Measurements from ENCODE around the gene DPM1. TPM values are rescaled to one million over a fixed set of nuclear protein-coding genes. Genes with fewer than 3 reads are reported as not detected.

Gene DPM1
- total and polyA plus RNA-seq, 2 of the 8 experiments (the other 6 are each of a cell fraction or from before 2014, with no cell fraction given), result 42.3 to 57.0 TPM

DNA sequence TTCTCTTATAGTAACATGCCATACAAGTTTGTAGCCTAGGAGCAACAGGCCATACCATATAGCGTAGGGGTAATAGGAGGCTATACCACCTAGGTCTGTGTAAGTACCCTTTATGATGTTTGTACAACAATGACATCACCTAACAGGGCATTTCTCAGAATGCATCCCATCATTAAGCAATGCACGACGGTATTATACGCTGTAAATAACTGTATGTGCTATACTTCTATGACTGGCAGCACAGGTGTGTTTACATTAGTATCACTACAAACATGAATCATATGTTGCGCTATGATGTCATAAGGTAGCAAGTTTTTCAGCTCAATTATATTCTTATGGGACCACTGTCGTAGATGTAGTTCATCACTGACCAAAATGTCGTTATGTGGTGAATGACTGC is 58.1 kb downstream of the DPM1 start:
- H3K23ac ChIP-seq (ENCODE audit: insufficient read length), result no peak overlapping the region
- H3K36me3 ChIP-seq (ENCODE audit: control insufficient read depth in 2 of 4, insufficient read depth in 4 of 4, low read length in 3 of 4), result peaks cover 25 to 88% (median 60%) of the 10 kb centered on the region in 4 experiments
- H3K9me3 ChIP-seq (ENCODE audit: insufficient read depth in 2 of 2, low read depth in 1 of 2, low read length in 1 of 2), result no peaks in the 10 kb centered on the region
- CTCF ChIA-PET (ENCODE audit: partially characterized antibody), result interaction anchor here (0.9 to 1.1 kb wide), 2 partner anchors 10 to 14 kb away, joined by 4 to 5 read pairs; no protein-coding TSS in a partner anchor
- H4K8ac ChIP-seq (ENCODE audit: extremely low read depth, insufficient read depth, low read length), result no peak overlapping the region
- no peak overlapping the region for H3K4me3 ChIP-seq (ENCODE audit: extremely low read depth in 1 of 4, insufficient read depth in 2 of 4, low read depth in 3 of 4, low read length in 4 of 4)
- WGBS, 2 experiments (ENCODE audit: extremely low coverage in 1 of 2, insufficient coverage in 1 of 2, insufficient read length in 1 of 2, insufficient replicate concordance in 2 of 2, low coverage in 1 of 2, low lambda C conversion rate in 2 of 2, missing lambda C conversion rate in 1 of 2), result 86% methylated on average over 7 of the region's 7 CpGs; no CpG with 5 or more reads in 1 of the 2 experiments
- H4K91ac ChIP-seq (replicated peaks; ENCODE audit: insufficient read length, low read length), result no peak overlapping the region
- TF ChIP-seq FOSL1 (IDR thresholded peaks at IDR 0.05; ENCODE audit: insufficient read depth, low read depth, low read length) (no peak), EZH2 (IDR thresholded peaks at IDR 0.05; ENCODE audit: low read depth, low read length, severe bottlenecking) (no peak), JUN (IDR thresholded peaks at IDR 0.05; ENCODE audit: low read depth, low read length) (no peak), ZNF274 (IDR thresholded peaks at IDR 0.05; ENCODE audit: borderline replicate concordance, extremely low read depth, low read length) (no peak)
- H3K23me2 ChIP-seq (ENCODE audit: low read depth, low read length), result no peaks in the 10 kb centered on the region
- H2BK20ac ChIP-seq (ENCODE audit: low read length), result no peak overlapping the region
- no peak overlapping the region for H3K14ac ChIP-seq (ENCODE audit: insufficient read length)
- peaks cover 5% of the 10 kb centered on the region for H3K79me1 ChIP-seq (ENCODE audit: low read depth, low read length)
- no peak overlapping the region for H3K56ac ChIP-seq (replicated peaks; ENCODE audit: insufficient read length, low read depth, low read length)
- H3K4me1 ChIP-seq (replicated peaks in 1 of 4; ENCODE audit: control insufficient read depth in 3 of 4, insufficient read depth in 4 of 4, low read length in 3 of 4), result no peaks in the 10 kb centered on the region
- no peak overlapping the region for H3K27ac ChIP-seq (ENCODE audit: low read depth, low read length)
- no peak overlapping the region for H2AK5ac ChIP-seq (ENCODE audit: low read depth, low read length)
- H3K9ac ChIP-seq (replicated peaks in 1 of 4; ENCODE audit: extremely low read depth in 1 of 4, low read depth in 3 of 4, low read length in 3 of 4), result no peak overlapping the region
- POLR2A ChIA-PET (ENCODE audit: partially characterized antibody), result interaction anchor here (0.6 to 3.2 kb wide), 11 partner anchors 9 to 527 kb away, joined by 3 to 13 read pairs (median 4); no protein-coding TSS in a partner anchor
- H2BK12ac ChIP-seq (ENCODE audit: low read depth, low read length), result no peak overlapping the region
- H4K20me1 ChIP-seq (replicated peaks in 1 of 2; ENCODE audit: control insufficient read depth in 1 of 2, insufficient read depth in 2 of 2, low read length in 2 of 2), result peaks cover 20 to 22% of the 10 kb centered on the region in 2 experiments
- H3K27me3 ChIP-seq (replicated peaks in 1 of 4; ENCODE audit: control insufficient read depth in 3 of 4, extremely low read depth in 1 of 4, insufficient read depth in 3 of 4, low read length in 3 of 4), result no peaks in the 10 kb centered on the region
- H3K79me2 ChIP-seq (ENCODE audit: control insufficient read depth in 1 of 2, insufficient read depth in 2 of 2, low read length in 2 of 2), result peaks cover 9 to 88% of the 10 kb centered on the region in 2 experiments; a peak in 3 of 4 replicates
- H2BK5ac ChIP-seq (ENCODE audit: low read depth, low read length), result no peak overlapping the region
- no peak for FAIRE-seq
- DNase-seq (ENCODE audit: low read depth in 1 of 2, low spot score in 2 of 2), result no peak
- no peak overlapping the region for H2BK15ac ChIP-seq (ENCODE audit: low read length)
- H2AFZ ChIP-seq (ENCODE audit: low read length), result no peak overlapping the region
- H3K4me2 ChIP-seq (ENCODE audit: insufficient read depth in 1 of 2, low read depth in 2 of 2, low read length in 2 of 2), result no peak overlapping the region
- no peak overlapping the region for H3K4ac ChIP-seq (replicated peaks; ENCODE audit: insufficient read length, low read depth, low read length)
- H2BK120ac ChIP-seq (replicated peaks; ENCODE audit: low read depth, low read length), result no peak overlapping the region
- H3K18ac ChIP-seq (ENCODE audit: extremely low read depth, low read length), result no peak overlapping the region
- H4K5ac ChIP-seq (ENCODE audit: insufficient read length, low read depth, low read length), result no peak overlapping the region
